ENCODE data around the gene VCP.

VCP gene

DNA sequence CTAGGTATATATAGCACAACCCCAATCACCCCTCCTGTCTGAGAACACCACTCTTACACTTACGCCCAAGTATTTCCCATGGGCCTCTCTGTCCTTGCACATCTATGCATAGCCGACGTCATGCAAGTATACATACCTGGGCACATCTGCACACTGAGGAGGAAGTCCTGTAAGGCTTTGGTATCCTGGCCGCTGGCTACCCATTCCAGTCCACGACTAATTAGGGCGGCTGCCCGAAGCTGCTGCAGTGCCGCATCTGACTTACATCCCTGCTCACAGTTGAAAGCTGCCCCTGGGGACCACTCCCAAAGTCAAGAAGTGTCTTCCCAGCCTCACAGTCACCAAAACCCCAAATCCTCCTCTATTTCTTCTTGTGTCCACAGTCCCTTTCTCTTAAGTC, 2.4 kb upstream of the VCP start:
- DNase-seq (ENCODE audit: low read depth) = no peak
- TF ChIP-seq, protein P1, sequence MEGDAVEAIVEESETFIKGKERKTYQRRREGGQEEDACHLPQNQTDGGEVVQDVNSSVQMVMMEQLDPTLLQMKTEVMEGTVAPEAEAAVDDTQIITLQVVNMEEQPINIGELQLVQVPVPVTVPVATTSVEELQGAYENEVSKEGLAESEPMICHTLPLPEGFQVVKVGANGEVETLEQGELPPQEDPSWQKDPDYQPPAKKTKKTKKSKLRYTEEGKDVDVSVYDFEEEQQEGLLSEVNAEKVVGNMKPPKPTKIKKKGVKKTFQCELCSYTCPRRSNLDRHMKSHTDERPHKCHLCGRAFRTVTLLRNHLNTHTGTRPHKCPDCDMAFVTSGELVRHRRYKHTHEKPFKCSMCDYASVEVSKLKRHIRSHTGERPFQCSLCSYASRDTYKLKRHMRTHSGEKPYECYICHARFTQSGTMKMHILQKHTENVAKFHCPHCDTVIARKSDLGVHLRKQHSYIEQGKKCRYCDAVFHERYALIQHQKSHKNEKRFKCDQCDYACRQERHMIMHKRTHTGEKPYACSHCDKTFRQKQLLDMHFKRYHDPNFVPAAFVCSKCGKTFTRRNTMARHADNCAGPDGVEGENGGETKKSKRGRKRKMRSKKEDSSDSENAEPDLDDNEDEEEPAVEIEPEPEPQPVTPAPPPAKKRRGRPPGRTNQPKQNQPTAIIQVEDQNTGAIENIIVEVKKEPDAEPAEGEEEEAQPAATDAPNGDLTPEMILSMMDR (IDR thresholded peaks at IDR 0.05; ENCODE audit: control insufficient read depth, extremely low read depth, insufficient read depth) = no peak
- H3K4me3 ChIP-seq (ENCODE audit: low read depth, low read length) = no peak overlapping the region

DNA sequence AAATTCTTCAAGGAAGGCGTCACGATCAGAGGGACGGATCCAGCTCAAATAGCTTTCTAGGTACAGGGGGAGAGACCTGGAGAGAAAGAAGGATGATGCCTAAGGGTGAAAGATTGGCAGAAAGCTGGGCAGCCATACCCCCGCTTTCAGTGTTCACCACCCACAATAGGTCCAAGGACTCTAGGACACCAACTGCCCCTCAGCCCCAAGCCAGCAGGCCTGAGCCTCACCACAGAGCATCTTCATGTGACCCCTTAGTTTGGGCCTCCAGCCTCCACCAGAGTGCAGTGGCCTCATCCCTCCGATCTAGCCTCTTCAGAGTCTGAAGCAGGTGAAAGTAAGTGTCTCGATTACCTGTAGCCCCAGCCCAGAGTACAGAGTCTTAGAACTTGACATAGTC, 1.7 kb upstream of the VCP start:
- no peak for DNase-seq (ENCODE audit: low read depth)
- TF ChIP-seq, protein P1 (IDR thresholded peaks at IDR 0.05; ENCODE audit: control insufficient read depth, extremely low read depth, insufficient read depth) = no peak

DNA sequence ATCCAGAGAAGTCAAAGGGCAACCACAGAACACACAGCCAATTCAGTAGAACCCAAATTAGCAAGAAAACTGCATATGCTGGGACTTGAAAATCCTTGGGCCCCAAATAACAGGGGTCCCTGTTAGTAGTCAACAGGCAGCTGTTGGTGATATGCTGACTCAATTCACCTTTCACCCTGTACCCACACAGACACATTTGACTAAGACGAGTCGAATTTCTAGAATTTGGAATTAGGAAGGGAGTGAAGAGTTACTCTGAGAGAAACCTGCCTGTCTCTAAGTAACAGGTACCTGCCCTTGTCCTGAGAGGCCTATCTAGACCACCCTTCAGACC, 821 bp upstream of the VCP start:
- TF ChIP-seq, protein P1 (IDR thresholded peaks at IDR 0.05; ENCODE audit: control insufficient read depth, extremely low read depth, insufficient read depth) = no peak
- no peak overlapping the region for H3K4me3 ChIP-seq (ENCODE audit: low read depth, low read length)
- no peak for DNase-seq (ENCODE audit: low read depth)

More for the DNA sequence above, 1.7 kb upstream of the VCP start:
- H3K4me3 ChIP-seq (ENCODE audit: low read depth, low read length) = no peak overlapping the region

DNA sequence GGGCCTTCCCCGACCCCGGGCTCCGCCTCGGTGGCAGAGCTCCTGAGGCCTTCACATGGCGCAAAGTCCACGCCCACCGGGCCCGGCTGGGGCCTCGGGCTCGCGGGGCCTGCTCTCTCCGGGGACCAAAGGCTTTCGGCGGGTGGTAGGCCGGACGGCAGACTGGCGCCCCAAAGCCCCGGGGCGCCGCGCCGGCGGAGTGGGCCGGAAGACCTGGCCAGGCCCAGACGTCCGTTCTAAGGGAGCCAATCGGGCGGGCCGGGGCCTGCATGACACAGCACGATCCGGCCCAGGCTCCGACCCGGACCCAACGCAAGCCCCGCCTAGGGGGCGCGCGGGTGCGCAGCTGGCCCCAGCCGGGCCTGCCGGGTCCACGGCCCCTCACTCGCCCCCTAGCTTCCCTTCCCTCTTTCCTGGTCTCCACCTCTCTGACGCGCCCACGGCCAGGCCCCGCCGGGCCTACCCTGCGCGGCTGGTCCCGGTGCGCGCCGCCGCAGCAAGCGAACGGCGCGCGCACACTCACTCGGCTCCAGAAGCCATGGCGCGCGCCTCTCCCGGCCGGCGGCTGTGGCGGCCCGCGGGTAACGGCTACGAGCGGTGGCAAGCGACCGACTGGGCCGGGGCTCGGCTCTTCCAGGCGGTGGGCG, 488 bp downstream of the VCP start:
- DNase-seq (ENCODE audit: low read depth) = peak; percentile 43
- H3K4me3 ChIP-seq (ENCODE audit: low read depth, low read length) = peak overlapping the region; percentile 94
- TF ChIP-seq, protein P1 (IDR thresholded peaks at IDR 0.05; ENCODE audit: control insufficient read depth, extremely low read depth, insufficient read depth) = peak; percentile 39

DNA sequence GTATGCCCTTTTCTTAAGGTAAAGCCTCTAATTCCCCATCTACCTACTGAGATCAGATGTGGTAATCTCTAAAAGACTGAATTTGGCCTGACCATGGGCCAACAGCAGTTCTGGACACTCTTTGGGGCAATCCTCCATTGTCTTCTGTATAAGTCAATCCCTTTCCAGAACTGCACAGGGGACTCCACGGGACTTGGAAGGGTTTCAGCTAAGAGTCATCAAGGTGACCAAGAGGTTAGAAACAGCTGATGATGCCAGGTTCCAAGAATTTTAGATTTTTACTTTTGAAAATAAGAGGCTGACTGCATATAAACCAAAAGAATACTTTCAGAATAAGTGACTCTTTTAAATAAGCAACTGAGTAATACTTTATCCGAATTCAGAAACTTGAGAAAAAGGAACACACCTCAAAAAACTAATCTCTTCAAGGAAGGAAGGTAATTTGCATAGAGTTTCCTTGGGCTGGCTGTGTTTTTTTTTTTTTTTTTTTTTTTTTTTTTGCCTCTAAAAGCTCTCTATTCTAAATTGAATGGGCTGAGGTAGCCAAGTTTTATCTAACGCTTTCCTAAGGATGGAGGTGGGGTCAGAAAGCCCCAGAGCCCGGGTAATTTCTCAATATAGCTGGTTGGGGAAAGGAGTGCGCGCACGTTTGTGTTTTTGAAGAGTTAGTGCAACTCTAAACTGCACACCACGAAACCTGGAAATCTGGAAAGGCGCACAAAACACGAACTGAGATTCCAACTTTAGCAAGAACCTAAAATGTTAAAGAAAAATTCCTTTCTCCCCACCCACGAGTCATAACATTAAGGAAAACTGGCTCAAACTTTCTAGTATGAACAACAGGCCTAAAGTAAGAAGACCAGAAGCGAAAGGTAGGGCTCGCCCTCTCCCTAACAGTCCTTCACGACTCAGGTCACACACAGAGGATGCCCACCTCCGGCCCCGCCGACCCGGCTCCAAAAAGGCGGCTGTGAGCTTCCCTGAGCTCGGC, 1.3 kb downstream of the VCP start:
- TF ChIP-seq, protein P1 (IDR thresholded peaks at IDR 0.05; ENCODE audit: control insufficient read depth, extremely low read depth, insufficient read depth) = no peak
- peak overlapping the region; percentile 94 for H3K4me3 ChIP-seq (ENCODE audit: low read depth, low read length)
- no peak for DNase-seq (ENCODE audit: low read depth)

DNA sequence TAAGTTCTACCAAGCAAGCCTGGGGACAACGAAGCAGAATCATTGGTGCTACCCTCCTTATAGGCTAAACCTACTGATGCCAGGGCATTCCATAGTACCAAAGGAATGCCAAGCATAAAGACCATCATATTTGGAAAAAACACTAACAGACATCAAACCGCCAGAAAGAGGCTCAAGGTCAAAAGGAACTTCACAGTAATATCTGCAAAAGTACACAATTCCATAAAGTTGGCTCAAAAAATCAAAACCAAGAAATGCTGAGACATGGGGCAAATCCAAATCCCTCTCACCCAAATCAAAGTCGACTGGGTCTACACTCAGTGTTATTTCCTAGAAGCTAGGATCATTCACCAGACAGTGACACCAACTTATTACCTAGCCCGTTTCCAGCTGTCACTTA, 3.4 kb downstream of the VCP start:
- TF ChIP-seq, protein P1 (IDR thresholded peaks at IDR 0.05; ENCODE audit: control insufficient read depth, extremely low read depth, insufficient read depth) = no peak
- no peak overlapping the region for H3K4me3 ChIP-seq (ENCODE audit: low read depth, low read length)
- no peak for DNase-seq (ENCODE audit: low read depth)

Measured in LNCaP clone FGC (cell line).